HL-60/S4 treated with retinoic acid at 250 ng/mL for 4 days and 3 days (cell line): Measurements from ENCODE around the gene KIF18B.
"Not testable (repeated sequence)": the region's sequence is repeated elsewhere in the genome, so short reads cannot be mapped to it uniquely, and the experiment has no call there.

ENCODE experiments used
- in situ Hi-C: fragments of 300-500 bp; cut with MboI; formaldehyde crosslinking; loops from 2 replicates; pipeline ENCODE4 v1.7.0; 2022; ENCODE audit warnings: low sequenced_read_pairs

Gene KIF18B

DNA sequence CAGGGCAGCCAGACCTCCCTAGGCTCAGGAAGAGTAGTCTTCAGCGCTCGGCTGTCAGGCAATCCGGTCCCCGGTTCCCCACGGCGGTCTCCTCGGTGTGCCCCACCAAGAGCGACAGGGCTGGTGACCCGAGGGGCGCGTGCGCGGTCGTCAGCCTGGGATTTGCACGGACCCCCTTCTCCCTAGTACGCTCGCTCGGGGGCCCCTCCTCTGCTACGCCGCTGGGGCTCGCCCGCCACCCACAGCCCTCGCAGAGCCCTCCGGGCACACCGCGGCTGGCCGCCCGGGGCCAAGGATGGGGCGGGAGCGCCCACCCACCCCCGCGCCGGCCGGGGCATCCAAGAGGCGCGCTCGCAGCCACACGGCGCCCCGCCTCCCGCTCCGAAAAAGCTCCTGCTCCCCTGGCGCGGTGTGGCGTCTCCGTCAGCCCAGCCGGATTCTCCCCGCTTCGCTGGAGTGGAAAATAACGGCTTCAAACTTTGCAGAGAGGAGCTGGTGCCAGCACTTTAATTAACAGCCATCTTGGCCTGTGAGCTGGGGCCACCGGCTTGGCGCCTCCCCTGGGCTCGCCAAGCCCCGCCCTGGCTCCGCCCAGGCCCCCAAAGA, 22.7 kb upstream of the KIF18B start:
- in situ Hi-C loops, result no loop called here

DNA sequence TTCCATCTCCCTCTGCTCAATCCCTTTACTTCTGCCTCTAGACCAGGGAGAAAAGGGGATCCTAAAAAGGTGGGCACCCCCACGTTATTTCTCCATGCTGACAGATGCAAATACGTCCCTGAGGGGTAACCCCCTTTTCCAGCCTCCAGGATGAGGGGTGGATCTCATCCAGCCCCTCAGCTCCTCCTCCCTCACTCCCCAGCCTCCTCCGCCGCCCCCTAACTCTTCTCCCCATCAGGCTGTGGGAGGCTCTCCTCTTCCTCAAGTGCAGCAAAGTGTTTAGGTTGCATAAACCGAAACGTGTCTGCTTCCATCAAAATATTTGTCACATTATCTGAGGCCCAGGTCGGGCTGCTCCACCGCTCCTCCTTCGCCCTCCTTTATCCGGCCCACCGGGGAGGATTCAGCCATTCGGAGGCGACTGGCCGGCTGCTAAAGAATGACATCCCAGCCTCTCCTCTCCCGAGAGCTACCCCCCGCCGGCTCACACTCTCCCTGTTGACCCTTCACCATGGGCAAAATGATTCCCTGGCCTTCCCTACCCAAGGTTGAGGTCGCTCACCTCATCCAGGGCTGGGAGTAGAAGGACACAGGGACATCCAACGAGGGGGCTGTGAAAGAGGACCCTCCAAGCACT, 21.7 kb upstream of the KIF18B start:
- in situ Hi-C loops, result no loop called here

DNA sequence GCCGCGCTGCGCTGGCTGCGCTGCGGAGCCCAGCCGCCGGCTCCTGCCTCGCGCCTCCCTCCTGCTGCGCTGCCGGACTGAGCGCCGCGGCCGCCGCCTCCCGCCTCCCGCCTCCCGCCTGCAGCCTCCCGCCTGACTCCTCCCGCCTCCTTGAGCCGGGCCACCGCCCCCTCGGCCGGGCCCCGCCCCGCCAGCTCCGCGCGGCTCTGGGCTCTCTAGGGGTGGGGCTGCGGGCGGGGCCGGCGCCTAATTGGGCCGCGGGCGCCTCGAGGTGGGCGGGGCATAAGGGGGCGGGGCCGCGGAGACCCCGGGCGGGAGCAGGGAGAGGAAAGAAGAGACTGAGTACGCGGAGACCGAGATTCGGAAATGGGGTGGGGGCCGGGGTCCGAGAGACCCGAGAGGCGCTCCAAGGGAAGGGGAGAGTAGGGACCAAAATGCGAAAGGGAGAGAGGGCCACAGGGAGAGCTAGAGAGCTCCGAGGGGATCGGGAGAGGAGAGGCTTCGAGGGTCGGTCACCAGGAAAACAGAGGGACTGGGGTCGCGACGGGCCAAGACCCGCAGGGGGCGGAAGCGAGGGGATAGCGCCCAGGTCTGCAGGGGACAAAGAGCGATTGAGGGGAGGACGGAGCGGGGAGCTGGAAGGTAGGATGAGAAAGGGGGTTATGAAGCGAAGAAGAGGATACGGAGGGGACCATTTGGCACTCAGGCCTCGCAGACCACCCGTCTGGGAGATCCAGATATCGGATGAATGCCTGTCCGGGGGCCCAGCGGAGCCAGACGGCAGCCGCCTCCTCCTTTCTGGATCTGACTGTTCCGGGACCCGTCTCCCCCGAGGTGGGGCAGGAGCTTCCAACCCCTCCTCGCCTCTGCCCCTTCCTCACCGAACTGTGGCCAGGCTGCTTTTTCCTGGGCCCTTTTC, 20.9 kb upstream of the KIF18B start, which contains the start of gene C1QL1:
Gene C1QL1 (minus strand): TSS at position 79 of the 919 bp plus-strand sequence. CDS start 255 bp downstream, outside the sequence.
- in situ Hi-C loops, result no loop called here

DNA sequence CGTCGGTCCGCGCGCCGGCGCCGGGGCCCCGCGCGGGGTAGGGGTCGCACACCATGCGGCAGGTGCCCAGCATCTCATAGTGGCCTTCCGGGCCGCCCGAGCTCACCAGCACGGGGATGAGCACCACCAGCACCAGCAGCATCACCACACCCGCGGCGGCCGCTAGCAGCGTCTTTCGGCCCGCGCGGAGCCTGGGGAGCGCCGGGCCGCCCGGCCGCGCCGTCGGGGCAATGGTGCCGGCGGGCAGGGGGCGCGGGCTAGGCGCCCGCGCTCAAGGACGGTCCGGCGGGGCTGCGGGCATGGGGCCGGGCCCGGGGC, 20.3 kb upstream of the KIF18B start:
- in situ Hi-C loops, result no loop called here

DNA sequence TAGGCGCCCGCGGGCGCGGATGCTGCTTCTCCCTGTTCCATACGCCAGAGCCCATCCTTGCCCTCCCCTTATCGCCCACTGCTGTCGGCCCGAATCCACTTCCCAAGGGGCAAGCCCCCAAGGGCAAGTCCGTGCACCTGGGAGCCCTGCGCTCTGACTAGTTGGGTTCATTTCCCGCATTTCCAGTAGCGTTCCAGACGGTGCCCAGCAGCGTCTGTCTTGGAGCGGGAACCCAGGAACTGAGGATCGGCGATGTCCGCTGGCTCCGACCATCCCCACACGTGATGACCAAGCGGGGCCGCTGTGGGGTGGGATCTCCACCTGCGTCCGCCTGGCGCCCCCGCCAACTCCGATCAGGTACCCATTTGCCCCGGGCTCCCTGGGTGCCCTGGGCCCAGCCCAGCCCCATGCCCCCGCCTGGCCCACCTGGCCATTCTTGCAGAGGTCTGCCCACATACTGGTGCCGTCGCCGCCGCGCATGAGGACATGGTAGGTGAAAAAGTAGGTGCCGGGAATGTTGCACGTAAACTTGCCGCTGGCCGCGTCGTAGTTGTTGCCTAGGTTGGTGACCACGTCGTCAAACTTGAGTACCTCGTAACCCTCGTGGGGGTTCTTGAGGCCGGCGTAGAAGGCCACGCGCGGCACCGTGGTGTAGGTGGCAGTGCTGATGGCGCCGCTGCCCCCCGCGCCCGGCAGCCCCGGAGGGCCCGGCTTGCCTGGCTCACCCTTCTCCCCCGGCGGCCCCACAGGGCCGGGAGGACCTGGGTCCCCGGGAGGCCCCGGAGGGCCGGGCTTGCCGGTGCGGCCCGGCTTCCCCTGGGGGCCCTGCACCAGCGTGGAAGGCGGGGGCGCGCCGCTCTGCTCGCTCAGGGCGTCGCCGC, 19.7 kb upstream of the KIF18B start:
- in situ Hi-C loops, result no loop called here

DNA sequence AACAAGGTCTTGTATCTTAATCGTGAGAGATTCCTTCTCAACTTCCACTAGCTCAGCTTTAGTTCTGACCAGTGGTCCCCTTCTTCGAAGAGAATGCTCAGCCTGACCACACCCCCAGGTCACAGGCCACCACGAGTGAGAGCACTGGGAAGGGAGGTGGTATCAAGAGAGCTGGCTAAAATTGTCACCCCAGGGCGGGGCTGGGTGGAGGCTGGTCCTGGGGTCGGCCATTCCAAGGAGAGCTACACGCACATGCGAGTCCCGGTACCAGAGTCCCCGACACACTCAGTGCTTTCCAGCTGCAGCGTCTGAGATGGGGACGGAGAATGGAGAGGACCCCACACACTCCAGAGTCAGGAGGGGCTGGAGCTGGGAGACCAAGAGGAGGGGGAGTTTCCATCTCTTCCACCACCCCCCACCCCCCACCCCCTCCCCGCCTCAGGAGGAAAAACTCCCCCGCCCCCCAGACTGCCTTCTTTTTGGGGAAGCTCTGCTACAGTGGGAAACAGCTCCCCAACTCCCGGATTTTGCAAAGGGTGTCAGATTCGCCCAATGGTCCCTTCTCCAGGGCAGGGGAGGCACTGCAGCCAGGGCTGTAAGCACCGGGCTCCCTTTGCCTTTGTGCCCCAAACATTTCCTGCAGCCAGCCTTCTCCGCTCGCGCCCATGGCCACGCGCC, 18.9 kb upstream of the KIF18B start:
- in situ Hi-C loops, result no loop called here

DNA sequence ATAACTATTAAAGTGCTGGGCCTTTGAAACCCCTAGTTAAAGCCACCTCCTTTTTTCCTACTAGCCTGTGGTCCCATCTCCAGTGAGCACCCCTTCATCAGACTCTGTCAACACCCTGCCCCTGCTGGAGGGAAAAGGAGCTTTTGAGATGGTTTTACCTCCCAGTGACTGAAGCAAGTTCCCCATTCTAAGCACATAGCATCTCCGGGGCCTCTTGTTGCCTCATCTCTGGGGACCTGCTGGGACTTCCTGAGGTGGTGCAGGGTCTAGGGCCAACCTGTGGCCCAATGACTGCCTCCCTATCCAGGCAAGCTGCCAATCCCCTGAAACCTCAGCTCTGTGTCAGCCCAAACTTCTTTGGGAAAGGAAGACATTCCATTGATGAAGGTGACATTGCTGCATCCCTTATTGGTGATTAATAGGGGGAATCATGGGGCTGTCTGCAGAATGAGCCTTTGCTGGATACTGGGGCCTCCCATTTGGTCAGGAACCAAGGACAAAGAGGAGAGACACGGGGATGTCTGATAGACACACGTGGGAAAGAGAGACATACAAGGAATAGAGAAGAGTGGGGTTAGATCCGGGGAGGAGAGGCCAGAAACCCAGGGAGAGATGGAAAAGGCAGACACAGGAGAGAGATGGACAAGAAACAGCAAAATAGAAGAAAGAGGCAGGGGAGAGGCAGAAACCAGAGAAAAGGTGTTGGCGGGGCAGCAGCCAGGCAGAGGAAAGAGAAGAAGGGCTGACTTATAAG, 18.1 kb upstream of the KIF18B start:
- in situ Hi-C loops, result no loop called here

DNA sequence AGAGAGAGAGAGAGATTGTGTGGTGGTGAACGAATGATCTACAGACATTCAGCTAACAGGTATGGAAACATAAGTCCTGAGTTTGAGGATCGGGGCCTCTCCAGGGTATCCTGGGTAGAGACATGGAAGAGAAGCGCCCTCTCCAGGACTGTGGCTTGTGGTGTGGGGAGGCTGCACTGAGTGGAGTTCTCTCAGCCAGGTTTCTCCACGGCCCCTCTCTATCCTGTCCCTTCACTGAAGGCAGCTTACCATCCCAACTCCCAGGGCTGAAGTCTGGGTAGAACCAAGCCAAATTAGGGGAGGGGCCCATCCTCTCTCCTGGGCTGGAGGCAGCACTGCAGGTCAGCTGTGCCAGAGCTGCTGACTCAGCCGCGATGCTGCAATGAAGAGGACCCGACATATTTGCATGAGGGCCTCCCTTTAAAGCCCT, 14.4 kb upstream of the KIF18B start:
- in situ Hi-C loops, result no loop called here

DNA sequence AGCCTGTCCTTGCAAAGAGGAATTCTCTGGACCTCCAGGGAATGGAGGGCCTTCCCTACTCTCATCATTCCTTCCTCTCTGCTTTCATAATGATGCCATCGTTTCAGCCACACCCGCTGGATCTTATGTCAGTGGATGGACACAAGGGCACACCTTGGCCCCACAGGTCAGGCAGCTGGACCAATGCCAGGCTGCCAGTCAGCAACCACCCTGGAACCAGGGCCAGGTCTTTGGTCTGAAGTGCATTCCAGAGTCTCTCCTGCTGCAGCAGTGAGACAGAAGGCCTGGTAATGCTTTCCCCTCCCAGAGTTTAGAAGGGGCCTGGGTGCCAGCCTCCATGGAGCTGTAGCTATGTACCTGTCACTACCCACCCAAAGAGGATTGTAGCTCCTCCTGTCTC, 13.1 kb upstream of the KIF18B start:
- in situ Hi-C loops, result no loop called here

DNA sequence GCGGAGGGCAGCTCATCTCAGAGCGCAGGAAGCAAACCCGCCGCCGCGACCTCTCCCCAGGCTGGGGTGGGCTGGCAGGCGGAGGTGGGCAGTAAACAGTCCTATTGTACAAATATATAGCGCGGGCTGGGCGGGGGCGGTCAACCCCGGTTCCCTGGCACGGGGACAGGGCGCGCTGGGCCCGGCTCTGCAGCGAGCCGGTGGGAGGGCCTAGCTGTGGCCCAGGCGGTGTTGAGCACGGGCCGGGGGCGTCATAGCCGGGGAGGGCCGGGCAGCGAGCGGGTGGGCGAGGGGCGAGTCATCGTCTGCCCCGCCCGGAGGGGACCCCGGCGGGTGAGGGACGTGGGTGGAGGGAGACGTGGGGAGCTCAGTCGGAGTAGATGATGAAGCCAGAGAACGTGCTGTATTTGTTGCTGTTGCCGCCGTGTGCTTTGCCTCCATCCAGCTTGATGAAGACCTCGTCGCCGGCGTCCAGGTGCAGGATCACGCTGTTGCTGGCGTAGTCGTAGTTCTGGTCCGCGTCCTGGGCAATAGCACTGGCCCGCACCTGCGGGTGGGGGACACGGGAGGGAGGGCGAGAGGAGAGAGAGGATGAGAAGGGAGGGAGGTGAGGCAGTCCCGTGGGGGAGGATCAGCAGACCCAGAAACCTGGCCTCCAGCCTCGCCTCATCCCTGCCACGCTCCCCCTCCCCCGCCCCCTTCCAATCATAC, 12.4 kb upstream of the KIF18B start:
- in situ Hi-C loops, result no loop called here

DNA sequence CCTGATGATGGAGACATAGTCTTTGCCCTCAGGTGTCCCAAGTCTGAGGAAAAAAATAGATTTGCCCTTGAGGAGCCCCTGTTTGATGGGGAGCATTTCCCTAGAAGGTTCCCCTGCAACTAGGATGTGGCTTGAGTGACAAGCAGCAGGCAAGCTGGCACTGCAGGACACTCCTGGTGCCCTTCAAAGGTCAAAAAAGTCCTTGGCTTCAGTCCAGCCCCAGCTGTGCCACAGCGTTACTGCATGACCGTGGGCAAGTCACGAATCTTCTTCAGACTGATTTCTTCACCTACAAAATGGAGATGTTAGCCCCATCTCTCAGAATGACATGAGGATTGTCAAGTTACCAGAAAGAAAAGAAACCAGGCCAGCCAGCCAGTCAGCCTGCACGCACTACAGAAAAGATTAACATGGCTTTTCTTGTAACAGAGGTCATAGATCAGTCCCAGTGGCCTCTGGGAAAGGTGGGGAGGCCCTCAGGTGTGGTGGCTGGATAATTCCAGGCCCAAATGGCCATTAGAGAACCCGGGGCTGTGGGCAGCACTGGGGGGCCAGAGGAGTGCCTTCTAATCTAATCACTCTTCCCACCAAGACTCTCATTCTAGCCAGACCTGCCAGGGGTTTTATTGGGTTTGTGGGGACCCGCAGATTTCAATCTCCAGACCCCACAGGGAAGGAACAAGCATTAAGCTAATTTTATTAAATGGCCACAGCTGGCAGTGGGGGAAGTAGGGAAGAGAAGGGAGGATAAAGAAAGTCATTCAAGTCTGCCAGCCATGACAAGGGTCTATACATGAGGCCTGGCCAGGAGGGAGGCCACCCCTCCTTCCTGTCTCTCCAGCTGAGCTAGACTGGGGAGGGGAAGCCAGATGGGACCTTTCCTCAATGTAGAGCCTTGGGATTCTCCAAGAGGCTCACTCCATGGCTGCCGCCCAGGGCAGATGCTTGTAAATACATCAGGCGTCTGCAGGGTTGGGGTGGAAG, 9.7 kb upstream of the KIF18B start:
- in situ Hi-C loops, result no loop called here

DNA sequence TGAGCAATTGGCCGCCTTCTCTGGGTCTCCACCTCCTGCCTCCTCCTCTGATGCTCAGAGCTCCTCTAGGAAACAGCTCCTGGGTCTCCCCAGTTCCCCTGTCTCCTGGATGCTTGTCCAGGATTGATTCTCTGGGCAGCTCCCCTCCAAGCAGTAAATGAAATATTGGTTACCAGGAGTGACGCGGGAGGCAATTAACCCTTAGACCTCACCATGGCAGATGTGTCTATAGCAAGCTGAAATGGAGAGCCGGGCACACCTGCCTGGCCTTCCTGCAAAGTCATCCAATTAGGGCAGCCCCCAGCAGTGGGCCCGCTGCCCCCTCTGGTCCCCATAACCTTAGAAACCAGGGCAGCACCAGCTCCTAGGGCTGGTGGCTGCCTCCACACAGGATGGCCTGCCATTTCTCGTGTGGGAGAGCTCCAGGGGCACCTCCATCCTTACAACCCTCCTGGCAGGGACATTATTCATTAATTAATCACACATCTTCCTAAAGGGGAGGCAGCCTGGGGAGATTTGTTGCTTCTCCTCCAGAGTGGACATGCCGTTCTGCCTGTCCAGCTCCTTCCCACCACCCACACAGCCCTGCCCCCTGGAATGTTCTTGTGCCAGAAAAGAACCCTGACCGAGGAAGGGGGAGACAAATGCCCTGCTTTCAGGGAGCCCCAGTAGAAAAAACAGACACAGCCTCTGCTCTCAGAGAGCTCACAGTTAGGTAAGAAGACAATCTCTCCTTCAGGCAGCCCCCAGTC, 8.3 kb upstream of the KIF18B start:
- in situ Hi-C loops, result no loop called here

DNA sequence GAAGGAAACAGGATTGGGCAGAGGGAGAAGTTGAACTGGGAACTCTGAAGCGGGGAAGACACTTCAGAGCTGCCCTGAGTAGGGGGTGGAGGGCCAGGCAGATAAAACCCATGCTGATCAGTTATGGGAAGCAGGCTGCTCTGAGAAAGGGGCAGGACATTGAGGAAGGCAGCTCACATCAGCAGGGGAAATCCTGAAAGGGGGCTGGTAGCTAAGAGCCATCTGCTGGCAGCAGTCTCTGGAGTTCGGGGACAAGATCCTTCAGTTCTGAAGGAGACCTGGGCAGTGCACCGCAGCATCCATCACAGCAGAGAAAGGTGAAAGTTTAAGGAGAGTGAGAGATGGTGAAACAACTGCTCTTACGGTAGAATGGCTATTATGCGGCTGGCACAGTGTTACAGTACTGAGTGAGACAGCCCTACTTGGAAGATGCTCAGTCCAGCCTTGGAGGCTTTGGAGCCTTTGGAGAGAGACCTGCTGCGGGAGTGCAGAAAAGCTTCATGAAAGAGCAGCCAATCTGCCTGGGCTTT, 5.4 kb upstream of the KIF18B start:
- in situ Hi-C loops, result no loop called here

DNA sequence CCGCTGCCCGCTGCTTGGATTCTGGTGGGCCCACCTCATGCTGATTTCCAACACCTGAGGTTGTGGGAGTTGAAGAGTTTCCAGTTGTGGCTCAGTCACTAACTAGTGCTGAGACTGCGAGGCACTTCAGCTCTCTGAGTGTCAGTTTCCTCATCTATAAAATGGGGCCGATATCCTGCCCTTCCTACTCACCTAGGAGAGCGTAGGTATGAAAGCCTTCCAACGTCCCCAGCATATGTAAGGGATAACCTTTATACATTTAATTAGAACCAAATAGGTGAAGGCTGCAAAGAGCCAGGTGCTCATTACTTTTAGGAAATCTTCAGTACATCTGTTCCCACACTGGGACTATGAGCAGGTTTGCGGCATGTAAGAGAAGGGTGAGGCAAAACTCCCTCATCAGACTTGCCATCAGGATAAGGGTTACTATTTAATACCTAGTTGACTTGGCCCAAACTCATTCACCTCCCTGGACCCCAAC, 782 bp upstream of the KIF18B start:
- in situ Hi-C loops, result no loop called here

DNA sequence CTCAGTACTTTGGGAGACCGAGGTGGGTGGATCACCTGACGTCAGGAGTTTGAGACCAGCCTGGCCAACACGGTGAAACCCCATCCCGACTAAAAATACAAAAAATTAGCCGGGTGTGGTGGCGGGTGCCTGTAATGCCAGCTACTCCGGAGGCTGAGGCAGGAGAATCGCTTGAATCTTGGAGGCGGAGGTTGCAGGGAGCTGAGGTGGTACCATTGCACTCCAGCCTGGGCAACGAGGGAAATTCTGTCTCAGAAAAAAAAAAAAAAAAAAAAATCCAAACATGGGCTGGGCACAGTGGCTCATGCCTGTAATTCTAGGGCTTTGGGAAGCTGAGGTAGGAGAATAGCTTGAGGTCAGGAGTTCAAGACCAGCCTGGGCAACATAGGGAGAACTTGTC, 1.9 kb downstream of the KIF18B start:
- in situ Hi-C loops, result not testable (repeated sequence)

DNA sequence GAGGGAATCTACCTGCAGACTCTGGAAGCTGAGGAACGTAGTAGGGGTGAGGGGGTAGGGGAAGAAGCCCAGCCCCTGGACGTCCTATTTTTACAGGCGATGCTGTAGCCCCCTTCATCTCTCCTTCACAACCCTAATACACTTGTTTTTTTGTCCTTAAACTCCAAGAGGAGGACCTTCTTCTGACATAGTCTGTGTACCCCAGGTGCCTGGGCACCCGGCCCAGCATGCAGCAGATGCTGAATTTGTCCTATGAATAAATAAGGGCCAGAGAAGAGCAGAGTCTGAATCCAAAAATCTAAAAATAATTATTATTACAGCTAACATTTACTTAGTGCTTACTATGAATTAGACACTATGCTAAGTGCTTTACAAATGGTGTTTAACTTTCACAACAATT, 5.1 kb downstream of the KIF18B start:
- in situ Hi-C loops, result no loop called here
